Mesodermal cell (in vitro differentiated cells): Measurements from ENCODE around the gene EHD1.

Experiments used
- H3K27ac ChIP-seq: 2 replicates; pipeline ENCODE4 v1.7.0; 2013; ENCODE audit warnings: mild to moderate bottlenecking, low read depth, low read length, moderate library complexity; ENCODE audit not compliant: severe bottlenecking
- H3K36me3 ChIP-seq: 2 replicates; pipeline ENCODE4 v1.7.1; 2013; ENCODE audit warnings: mild to moderate bottlenecking, low read length, moderate library complexity; ENCODE audit not compliant: control insufficient read depth, insufficient read depth
- H3K4me1 ChIP-seq: one replicate; pipeline ENCODE4 v1.7.1; 2013; ENCODE audit warnings: mild to moderate bottlenecking, low read length; ENCODE audit not compliant: insufficient read depth, control insufficient read depth, poor library complexity, severe bottlenecking
- H3K4me3 ChIP-seq: 2 replicates; pipeline ENCODE4 v1.7.0; 2013; ENCODE audit warnings: low read length, control low read depth, mild to moderate bottlenecking; ENCODE audit not compliant: insufficient read depth, poor library complexity, severe bottlenecking; ENCODE audit errors: extremely low read depth
- H3K9me3 ChIP-seq: 2 replicates; pipeline ENCODE4 v1.7.1; 2013; ENCODE audit warnings: mild to moderate bottlenecking, low read length, moderate library complexity; ENCODE audit not compliant: control insufficient read depth
- WGBS, 2 experiments: methylation state at CpG; one replicate each; pipeline ENCODE4 v1.1.5; 2013; ENCODE audit warnings: missing lambda C conversion rate in 2 of 2; ENCODE audit not compliant: insufficient coverage in 2 of 2; 5-methylcytosine and 5-hydroxymethylcytosine counted together

EHD1 gene

GRCh38 chr11:64870893-64871466 is 7.4 kb downstream of the EHD1 start:
- 87 to 90% methylated on average over 17 to 19 of the region's 20 CpGs for WGBS, 2 experiments
- H3K4me1 ChIP-seq: peaks cover 59% of the 10 kb centered on the region
- H3K9me3 ChIP-seq: no peaks in the 10 kb centered on the region
- peaks cover 63% of the 10 kb centered on the region for H3K36me3 ChIP-seq
- H3K27ac ChIP-seq: peak overlapping the region; percentile 90
- H3K4me3 ChIP-seq: no peak overlapping the region

- H3K9me3 ChIP-seq: no peaks in the 10 kb centered on the region
- peak overlapping the region; percentile 90 for H3K27ac ChIP-seq
- H3K36me3 ChIP-seq: peaks cover 62% of the 10 kb centered on the region
- peaks cover 60% of the 10 kb centered on the region for H3K4me1 ChIP-seq
- 76 to 78% methylated on average over 15 to 19 of the region's 19 CpGs for WGBS, 2 experiments
- no peak overlapping the region for H3K4me3 ChIP-seq
Measured at GRCh38 chr11:64870176-64870892, 8.1 kb downstream of the EHD1 start.

DNA sequence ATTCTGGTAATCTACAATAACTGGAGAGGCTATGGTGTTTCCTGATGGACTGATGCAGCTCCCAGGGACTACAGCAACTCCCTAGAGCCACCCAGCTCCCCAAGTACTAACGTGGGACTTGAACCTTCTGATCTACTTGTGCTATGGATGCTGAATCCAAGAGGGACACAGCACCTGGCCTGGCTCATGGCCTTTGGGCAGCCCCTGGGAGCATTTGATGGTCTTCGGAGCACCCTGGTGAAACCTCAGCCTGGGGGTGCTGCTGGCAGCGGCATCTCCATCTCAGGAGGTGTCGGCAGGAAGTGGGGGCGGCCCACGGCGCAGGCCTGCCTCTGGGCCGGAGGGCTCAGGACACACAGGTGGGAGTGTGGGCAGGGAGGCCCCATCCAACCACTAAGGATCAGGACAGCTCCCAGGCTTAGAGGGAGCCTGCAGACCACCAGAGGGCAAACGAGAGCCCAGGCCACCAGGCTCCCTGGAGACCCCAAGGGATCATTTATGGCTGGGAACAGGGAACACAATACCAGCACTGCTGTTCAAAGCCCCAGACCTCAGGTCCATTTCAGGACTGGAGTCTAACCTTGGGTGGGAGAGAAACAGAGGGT is 8.7 kb downstream of the EHD1 start:
- peaks cover 64% of the 10 kb centered on the region for H3K4me1 ChIP-seq
- peaks cover 59% of the 10 kb centered on the region for H3K36me3 ChIP-seq
- no peaks in the 10 kb centered on the region for H3K9me3 ChIP-seq
- H3K27ac ChIP-seq: peak overlapping the region; percentile 90
- no peak overlapping the region for H3K4me3 ChIP-seq
- 77 to 85% methylated on average over 7 to 8 of the region's 9 CpGs for WGBS, 2 experiments

- Histone ChIP-seq H3K4me3 (no peak overlapping the region), H3K36me3 (peaks cover 55% of the 10 kb centered on the region), H3K9me3 (no peaks in the 10 kb centered on the region), H3K4me1 (peaks cover 65% of the 10 kb centered on the region), H3K27ac (peak overlapping the region; percentile 90)
- 95 to 97% methylated on average over 19 to 21 of the region's 21 CpGs for WGBS, 2 experiments
Measured at GRCh38 chr11:64868904-64869570, 9.4 kb downstream of the EHD1 start.

- peaks cover 53% of the 10 kb centered on the region for H3K36me3 ChIP-seq
- no peaks in the 10 kb centered on the region for H3K9me3 ChIP-seq
- H3K4me3 ChIP-seq: no peak overlapping the region
- H3K4me1 ChIP-seq: peaks cover 71% of the 10 kb centered on the region
- H3K27ac ChIP-seq: no peak overlapping the region
- 95 to 96% methylated on average over 17 to 27 of the region's 28 CpGs for WGBS, 2 experiments
Measured at GRCh38 chr11:64867748-64868462, 10.5 kb downstream of the EHD1 start.

DNA sequence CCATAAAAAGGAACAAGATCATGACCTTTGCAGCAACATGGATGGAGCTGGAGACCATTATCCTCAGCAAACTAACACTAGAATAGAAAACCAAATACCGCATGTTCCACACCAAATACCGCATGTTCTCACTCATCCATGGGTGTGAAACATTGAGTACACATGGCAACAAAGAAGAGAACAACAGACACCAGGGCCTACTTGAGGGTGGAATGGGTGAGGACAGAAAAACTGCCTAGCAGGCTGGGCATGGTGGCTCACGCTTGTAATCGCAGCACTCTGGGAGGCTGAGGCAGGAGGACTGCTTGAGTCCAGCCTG is 12.3 kb downstream of the EHD1 start:
- Histone ChIP-seq H3K4me3 (no peak overlapping the region), H3K36me3 (peaks cover 50% of the 10 kb centered on the region), H3K9me3 (no peaks in the 10 kb centered on the region), H3K4me1 (peaks cover 68% of the 10 kb centered on the region), H3K27ac (no peak overlapping the region)
- 80 to 100% methylated on average over 1 to 2 of the region's 4 CpGs for WGBS, 2 experiments

- peak overlapping the region; percentile 5 for H3K27ac ChIP-seq
- H3K9me3 ChIP-seq: no peaks in the 10 kb centered on the region
- 92 to 93% methylated on average over 10 to 13 of the region's 15 CpGs for WGBS, 2 experiments
- peaks cover 50% of the 10 kb centered on the region for H3K36me3 ChIP-seq
- peaks cover 62% of the 10 kb centered on the region for H3K4me1 ChIP-seq
- no peak overlapping the region for H3K4me3 ChIP-seq
Measured at GRCh38 chr11:64865286-64866172, 12.9 kb downstream of the EHD1 start.

- H3K9me3 ChIP-seq: no peaks in the 10 kb centered on the region
- no peak overlapping the region for H3K4me3 ChIP-seq
- WGBS, 2 experiments: 81 to 84% methylated on average over 13 to 14 of the region's 18 CpGs
- H3K36me3 ChIP-seq: peaks cover 54% of the 10 kb centered on the region
- H3K27ac ChIP-seq: peak overlapping the region; percentile 62
- peaks cover 58% of the 10 kb centered on the region for H3K4me1 ChIP-seq
Measured at GRCh38 chr11:64864473-64865285, 13.7 kb downstream of the EHD1 start.

GRCh38 chr11:64864135-64864472 is 14.3 kb downstream of the EHD1 start:
- Histone ChIP-seq H3K9me3 (no peaks in the 10 kb centered on the region), H3K27ac (no peak overlapping the region), H3K4me1 (peaks cover 55% of the 10 kb centered on the region), H3K4me3 (no peak overlapping the region), H3K36me3 (peaks cover 57% of the 10 kb centered on the region)
- WGBS, 2 experiments: 92 to 94% methylated on average over 9 of the region's 9 CpGs
